ENCODE results near the gene GAN. TPM values are rescaled to one million over a fixed set of nuclear protein-coding genes. Genes with fewer than 3 reads are reported as not detected.

GAN gene, protein sequence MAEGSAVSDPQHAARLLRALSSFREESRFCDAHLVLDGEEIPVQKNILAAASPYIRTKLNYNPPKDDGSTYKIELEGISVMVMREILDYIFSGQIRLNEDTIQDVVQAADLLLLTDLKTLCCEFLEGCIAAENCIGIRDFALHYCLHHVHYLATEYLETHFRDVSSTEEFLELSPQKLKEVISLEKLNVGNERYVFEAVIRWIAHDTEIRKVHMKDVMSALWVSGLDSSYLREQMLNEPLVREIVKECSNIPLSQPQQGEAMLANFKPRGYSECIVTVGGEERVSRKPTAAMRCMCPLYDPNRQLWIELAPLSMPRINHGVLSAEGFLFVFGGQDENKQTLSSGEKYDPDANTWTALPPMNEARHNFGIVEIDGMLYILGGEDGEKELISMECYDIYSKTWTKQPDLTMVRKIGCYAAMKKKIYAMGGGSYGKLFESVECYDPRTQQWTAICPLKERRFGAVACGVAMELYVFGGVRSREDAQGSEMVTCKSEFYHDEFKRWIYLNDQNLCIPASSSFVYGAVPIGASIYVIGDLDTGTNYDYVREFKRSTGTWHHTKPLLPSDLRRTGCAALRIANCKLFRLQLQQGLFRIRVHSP
- 1.5 to 3.3 TPM (median 2.5 TPM) in 5 replicates for total RNA-seq (2022; extraction: Qiagen RNA extraction; ENCODE audit: low read depth)

DNA sequence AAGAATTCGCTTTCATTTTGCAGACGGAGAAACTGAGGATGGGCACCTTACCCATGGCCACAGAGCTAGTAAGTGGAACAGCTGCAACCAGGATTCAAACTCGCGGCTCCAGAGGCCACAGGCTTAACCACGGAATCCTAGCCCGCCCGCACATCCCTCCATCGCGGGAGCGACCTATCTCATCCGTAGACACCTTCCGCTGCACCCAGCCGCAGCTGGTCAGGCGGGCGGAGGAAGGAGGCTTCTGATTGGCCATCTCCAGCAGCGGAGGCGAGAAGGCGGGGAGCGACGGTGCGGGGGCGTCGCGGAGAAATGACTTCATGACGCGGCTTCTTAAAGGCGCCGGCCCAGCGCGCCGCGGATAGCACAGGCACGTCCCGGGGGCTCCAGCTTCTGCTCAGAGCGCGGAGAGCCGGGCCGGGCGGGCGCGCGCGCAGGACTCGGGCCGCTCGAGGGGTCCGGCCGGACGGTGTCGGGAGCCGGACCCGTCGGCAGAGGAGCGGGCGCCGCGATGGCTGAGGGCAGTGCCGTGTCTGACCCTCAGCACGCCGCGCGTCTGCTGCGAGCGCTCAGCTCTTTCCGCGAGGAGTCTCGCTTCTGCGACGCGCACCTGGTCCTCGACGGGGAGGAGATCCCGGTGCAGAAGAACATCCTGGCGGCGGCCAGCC lies at the start of gene GAN:
GAN (plus strand) TSS at position 360 of the 668 bp plus-strand sequence; CDS start at position 512, 152 bp downstream.

Other genes starting within 250 kb of the GAN start
- gene C16orf46, start 237.7 kb upstream of the GAN start, total RNA-seq (2022; extraction: Qiagen RNA extraction; ENCODE audit: low read depth) = 0.26 to 1.4 TPM (median 0.86 TPM) in 5 replicates
- gene GCSH, start 218.6 kb upstream of the GAN start, total RNA-seq (2022; extraction: Qiagen RNA extraction; ENCODE audit: low read depth) = 36.3 to 63.7 TPM (median 52.9 TPM) in 5 replicates
- gene BCO1, start 76.3 kb upstream of the GAN start, total RNA-seq (2022; extraction: Qiagen RNA extraction; ENCODE audit: low read depth) = 0.80 to 1.7 TPM (median 1.2 TPM) in 5 replicates
- gene CMIP, start 129.8 kb downstream of the GAN start, total RNA-seq (2022; extraction: Qiagen RNA extraction; ENCODE audit: low read depth) = 81.3 to 124 TPM (median 98.7 TPM) in 5 replicates

All from A549 treated with ZK216348 at 1 μM for 4 hours (cell line).